GM23248 (cell line): ENCODE measurements around the gene NUB1. TPM values are rescaled to one million over a fixed set of nuclear protein-coding genes. Genes with fewer than 3 reads are reported as not detected.

Experiments used
- DNase-seq: peaks from one replicate; pipeline ENCODE4 v3.0.0-alpha.2; 2015
- H2AFZ ChIP-seq: fragments of 200-600 bp; sonication (generic); 2 replicates; pipeline ENCODE4 v1.6.1; 2016; ENCODE audit warnings: antibody characterized with exemption
- H3F3A ChIP-seq: fragments of 200-600 bp; sonication (generic); 2 replicates; pipeline ENCODE4 v1.6.1; 2016; ENCODE audit warnings: mild to moderate bottlenecking, antibody characterized with exemption, mixed run types; ENCODE audit not compliant: insufficient read depth
- H3K27ac ChIP-seq: fragments of 200-600 bp; sonication (generic); 2 replicates; pipeline ENCODE4 v1.5.1; 2016; ENCODE audit warnings: mild to moderate bottlenecking
- H3K27me3 ChIP-seq: fragments of 200-600 bp; sonication (generic); replicated peaks from 2 replicates; pipeline ENCODE4 v1.6.1; 2016; ENCODE audit warnings: mild to moderate bottlenecking; ENCODE audit not compliant: insufficient read depth
- H3K36me3 ChIP-seq: fragments of 200-600 bp; sonication (generic); 2 replicates; pipeline ENCODE4 v1.6.1; 2016; ENCODE audit warnings: low read depth, mild to moderate bottlenecking
- H3K4me1 ChIP-seq: fragments of 200-600 bp; sonication (generic); 2 replicates; pipeline ENCODE4 v1.6.1; 2016; ENCODE audit warnings: mild to moderate bottlenecking; ENCODE audit not compliant: insufficient read depth
- H3K4me2 ChIP-seq: fragments of 200-600 bp; sonication (generic); one replicate; pipeline ENCODE4 v1.6.1; 2016; ENCODE audit warnings: mild to moderate bottlenecking; ENCODE audit not compliant: unreplicated experiment
- H3K4me3 ChIP-seq: fragments of 200-600 bp; sonication (generic); 2 replicates; pipeline ENCODE4 v1.5.1; 2016; ENCODE audit warnings: mild to moderate bottlenecking
- H3K79me2 ChIP-seq: fragments of 200-600 bp; sonication (generic); 2 replicates; pipeline ENCODE4 v1.6.1; 2016; ENCODE audit warnings: mild to moderate bottlenecking; ENCODE audit not compliant: insufficient read depth
- H3K9ac ChIP-seq: fragments of 200-600 bp; sonication (generic); 2 replicates; pipeline ENCODE4 v1.6.1; 2016; ENCODE audit warnings: mild to moderate bottlenecking
- H3K9me2 ChIP-seq: fragments of 200-600 bp; sonication (generic); 2 replicates; pipeline ENCODE4 v1.6.1; 2016; ENCODE audit warnings: mixed run types, mild to moderate bottlenecking, moderate library complexity; ENCODE audit not compliant: insufficient read depth
- H3K9me3 ChIP-seq: fragments of 200-600 bp; sonication (generic); one replicate; pipeline ENCODE4 v1.6.1; 2017; ENCODE audit warnings: low read depth
- H4K20me1 ChIP-seq: fragments of 200-600 bp; sonication (generic); 2 replicates; pipeline ENCODE4 v1.6.0; 2016; ENCODE audit not compliant: insufficient read depth
- EZH2 ChIP-seq: fragments of 200-600 bp; sonication (generic); IDR thresholded peaks from 2 replicates; pipeline ENCODE4 v1.6.1; 2018; ENCODE audit warnings: antibody characterized with exemption, mild to moderate bottlenecking; ENCODE audit not compliant: insufficient read depth, poor library complexity, severe bottlenecking
- EZH2phosphoT487 ChIP-seq: fragments of 200-600 bp; sonication (generic); IDR thresholded peaks from 2 replicates; pipeline ENCODE4 v1.6.1; 2018; ENCODE audit warnings: antibody characterized with exemption, moderate library complexity, mild to moderate bottlenecking, low read depth; ENCODE audit not compliant: insufficient read depth
- WGBS, 2 experiments: methylation state at CpG; one replicate each; pipeline ENCODE4 v1.1.6; 2015 to 2017; ENCODE audit warnings: low lambda C conversion rate in 2 of 2, low coverage in 1 of 2; ENCODE audit errors: missing lambda C conversion rate in 2 of 2; 5-methylcytosine and 5-hydroxymethylcytosine counted together
- in situ Hi-C: fragments of 300-500 bp; cut with MboI; formaldehyde crosslinking; loops from 2 replicates; pipeline ENCODE4 v1.15.0; 2020
- polyA plus RNA-seq: library from polyadenylated mRNA; unstranded; fragments of >200 nt; fragmentation: Nextera tagmentation; extraction: Ambion mirVana; gene quantifications from 2 replicates; pipeline ENCODE4 v1.2.1, GENCODE V29; 2016
- total RNA-seq: library from RNA; depleted of rRNA; stranded (reverse); fragments of >200 nt; shearing (Covaris generic); gene quantifications from 2 replicates; pipeline ENCODE4 v1.2.3, GENCODE V29; 2014

NUB1 gene
- total and polyA plus RNA-seq, 2 experiments from 2014 or later: 43.4 to 48.0 TPM

- no peak for DNase-seq
- no peaks in the 10 kb centered on the region for H3K9me3 ChIP-seq
- no peak overlapping the region for H3K4me2 ChIP-seq
- H3K9me2 ChIP-seq: no peaks in the 10 kb centered on the region
- H3K36me3 ChIP-seq: no peaks in the 10 kb centered on the region
- no peak overlapping the region for H3K27ac ChIP-seq
- no peaks in the 10 kb centered on the region for H4K20me1 ChIP-seq
- in situ Hi-C loops: no loop called here
- H3K27me3 ChIP-seq: peaks cover 62% of the 10 kb centered on the region
- no peak overlapping the region for H3K4me3 ChIP-seq
- WGBS, 2 experiments: 27 to 28% methylated on average over 45 to 53 of the region's 55 CpGs
- H3F3A ChIP-seq: no peaks in the 10 kb centered on the region
- no peak overlapping the region for H2AFZ ChIP-seq
- no peaks in the 10 kb centered on the region for H3K4me1 ChIP-seq
- TF ChIP-seq EZH2phosphoT487 (0 out of 2 replicates have a peak, but pooled peaks have one; percentile 9), EZH2 (peak; percentile 60)
- no peak overlapping the region for H3K9ac ChIP-seq
- H3K79me2 ChIP-seq: no peaks in the 10 kb centered on the region
Observed at GRCh38 chr7:151410405-151411390, 69.1 kb downstream of the NUB1 start.

GRCh38 chr7:151411551-151411950, 69.9 kb downstream of the NUB1 start:
- DNase-seq: no peak
- Histone ChIP-seq H3K9me3 (no peaks in the 10 kb centered on the region), H3K9ac (no peak overlapping the region), H2AFZ (no peak overlapping the region), H3K4me2 (no peak overlapping the region), H3K4me3 (no peak overlapping the region), H3K36me3 (no peaks in the 10 kb centered on the region), H3K9me2 (no peaks in the 10 kb centered on the region), H3F3A (no peaks in the 10 kb centered on the region), H3K79me2 (no peaks in the 10 kb centered on the region), H3K4me1 (no peaks in the 10 kb centered on the region), H3K27me3 (peaks cover 69% of the 10 kb centered on the region), H3K27ac (no peak overlapping the region), H4K20me1 (no peaks in the 10 kb centered on the region)
- WGBS, 2 experiments: 79% methylated on average over 6 of the region's 6 CpGs
- in situ Hi-C loops: no loop called here
- TF ChIP-seq EZH2 (no peak), EZH2phosphoT487 (no peak)

GRCh38 chr7:151412318-151412717, 70.7 kb downstream of the NUB1 start:
- no peak overlapping the region for H3K4me3 ChIP-seq
- H3K27me3 ChIP-seq: peaks cover 68% of the 10 kb centered on the region
- no peaks in the 10 kb centered on the region for H3K9me3 ChIP-seq
- no peaks in the 10 kb centered on the region for H3F3A ChIP-seq
- no peaks in the 10 kb centered on the region for H3K79me2 ChIP-seq
- no peak overlapping the region for H3K4me2 ChIP-seq
- no peak for DNase-seq
- H2AFZ ChIP-seq: no peak overlapping the region
- H3K9me2 ChIP-seq: no peaks in the 10 kb centered on the region
- no peaks in the 10 kb centered on the region for H3K36me3 ChIP-seq
- no peaks in the 10 kb centered on the region for H3K4me1 ChIP-seq
- 52 to 59% methylated on average over 4 of the region's 4 CpGs for WGBS, 2 experiments
- no peak overlapping the region for H3K27ac ChIP-seq
- in situ Hi-C loops: no loop called here
- no peak overlapping the region for H3K9ac ChIP-seq
- no peak for TF ChIP-seq EZH2
- no peak for TF ChIP-seq EZH2phosphoT487
- H4K20me1 ChIP-seq: no peaks in the 10 kb centered on the region

GRCh38 chr7:151413241-151413640, 71.6 kb downstream of the NUB1 start:
- Histone ChIP-seq H2AFZ (no peak overlapping the region), H3K9me2 (no peaks in the 10 kb centered on the region), H3K4me3 (no peak overlapping the region), H3K4me1 (no peaks in the 10 kb centered on the region), H3F3A (no peaks in the 10 kb centered on the region), H3K36me3 (no peaks in the 10 kb centered on the region), H3K9ac (no peak overlapping the region), H4K20me1 (no peaks in the 10 kb centered on the region), H3K27ac (no peak overlapping the region), H3K79me2 (no peaks in the 10 kb centered on the region), H3K27me3 (peaks cover 64% of the 10 kb centered on the region), H3K9me3 (no peaks in the 10 kb centered on the region), H3K4me2 (no peak overlapping the region)
- 71% methylated on average over 4 of the region's 4 CpGs for WGBS, 2 experiments
- DNase-seq: no peak
- in situ Hi-C loops: no loop called here
- TF ChIP-seq EZH2phosphoT487 (no peak), EZH2 (no peak)
